Panc1 (cell line): Measurements from ENCODE around the gene SH3D19. TPM values are rescaled to one million over a fixed set of nuclear protein-coding genes. Genes with fewer than 3 reads are reported as not detected.
A peak's percentile ranks its signal among the peaks of the same experiment; 100 is the strongest.

Source experiments
- ATAC-seq: fragments of 200-7000 bp; cut with Tn5 transposase; 2 replicates; pipeline ENCODE4 v1.9.1; 2020; ENCODE audit warnings: mild to moderate bottlenecking, moderate library complexity
- BruUV-seq: library from RNA; stranded (reverse); fragments of 400-500 nt; replicated peaks from 2 replicates; lab custom pipeline; 2021; lab: Mats Ljungman, UMichigan
- CTCF ChIA-PET: fragments of 300-600 bp; sonication (Branson Sonifier 250); formaldehyde crosslinking; loops from one replicate; lab custom pipeline; 2022; ENCODE audit warnings: antibody characterized with exemption; lab: Charles Lee
- POLR2A ChIA-PET: fragments of 300-600 bp; sonication (Branson Sonifier 250); formaldehyde crosslinking; loops from one replicate; lab custom pipeline; 2022; ENCODE audit warnings: antibody characterized with exemption; lab: Charles Lee
- DNase-seq: peaks from one replicate; pipeline ENCODE4 v3.0.0-alpha.2; 2010; ENCODE audit warnings: low read depth, low spot score
- H3K27ac ChIP-seq: 2 replicates; pipeline ENCODE4 v1.5.1; 2011; ENCODE audit warnings: mild to moderate bottlenecking, low read length, inconsistent platforms
- H3K27me3 ChIP-seq: fragments of 200-500 bp; sonication (Bioruptor generic); 2 replicates; pipeline ENCODE4 v1.6.0; 2014; ENCODE audit warnings: low read length, inconsistent platforms; ENCODE audit not compliant: control insufficient read depth, insufficient read depth
- H3K36me3 ChIP-seq: fragments of 200-500 bp; sonication (Bioruptor generic); 2 replicates; pipeline ENCODE4 v1.5.1; 2014; ENCODE audit warnings: inconsistent platforms, mild to moderate bottlenecking, low read length, moderate library complexity; ENCODE audit not compliant: control insufficient read depth, insufficient read depth
- H3K4me1 ChIP-seq: 2 replicates; pipeline ENCODE4 v1.5.1; 2011; ENCODE audit warnings: inconsistent platforms, mild to moderate bottlenecking, low read length, moderate library complexity; ENCODE audit not compliant: control insufficient read depth, insufficient read depth
- H3K4me3 ChIP-seq, 2 experiments: 2 replicates each; pipeline ENCODE4 v1.5.1; 2011 to 2012; ENCODE audit warnings: low read depth in 2 of 2, low read length in 2 of 2, mild to moderate bottlenecking in 2 of 2, inconsistent platforms in 1 of 2, moderate library complexity in 1 of 2
- H3K9me3 ChIP-seq: fragments of 200-500 bp; sonication (Bioruptor generic); 2 replicates; pipeline ENCODE4 v1.5.1; 2014; ENCODE audit warnings: low read depth, mild to moderate bottlenecking, inconsistent platforms, low read length, moderate library complexity; ENCODE audit not compliant: control insufficient read depth, insufficient read depth
- CTCF ChIP-seq: fragments of 450-650 bp; IDR thresholded peaks from 2 replicates; pipeline ENCODE4 v1.5.1; 2017; ENCODE audit warnings: mild to moderate bottlenecking
- POLR2AphosphoS5 ChIP-seq: IDR thresholded peaks from 2 replicates; pipeline ENCODE4 v1.6.1; 2012; ENCODE audit warnings: mild to moderate bottlenecking, low read depth, low read length, moderate library complexity
- REST ChIP-seq, 2 experiments: IDR thresholded peaks; 2 replicates each; pipeline ENCODE4 v1.6.1; 2011 to 2012; ENCODE audit warnings: low read depth in 2 of 2, control low read depth in 1 of 2, low read length in 1 of 2, mild to moderate bottlenecking in 1 of 2, moderate library complexity in 1 of 2; ENCODE audit not compliant: insufficient read depth in 1 of 2
- SIN3A ChIP-seq: IDR thresholded peaks from 2 replicates; pipeline ENCODE4 v1.6.1; 2012; ENCODE audit warnings: low read depth, mild to moderate bottlenecking, low read length, moderate library complexity, borderline replicate concordance; ENCODE audit not compliant: insufficient read depth
- TCF7L2 ChIP-seq: IDR thresholded peaks from 2 replicates; pipeline ENCODE4 v1.6.1; 2011; ENCODE audit warnings: mild to moderate bottlenecking, low read depth, low read length, inconsistent platforms
- in situ Hi-C: cut with HindIII; loops from 2 replicates; pipeline ENCODE4 v1.10.0; 2016; ENCODE audit warnings: low sequenced_read_pairs, low pct_unique_long_range_greater_than_20kb
- intact Hi-C: fragments of 100-400 bp; cut with micrococcal nuclease; formaldehyde crosslinking; loops from one replicate; pipeline ENCODE4 v1.10.0; 2022; ENCODE audit not compliant: unreplicated experiment
- total RNA-seq: library from RNA; stranded (reverse); gene quantifications from one replicate; pipeline ENCODE4 v1.2.1, GENCODE V29; 2021; ENCODE audit not compliant: unreplicated experiment

Gene SH3D19
- total RNA-seq, 1 experiment from 2014 or later: 19.8 TPM

- intact Hi-C loops: no loop called here
- BruUV-seq: no TSS peak
- ATAC-seq (no peak), DNase-seq (no peak)
- Histone ChIP-seq H3K9me3 (no peaks in the 10 kb centered on the region), H3K36me3 (no peaks in the 10 kb centered on the region; the same call in 1 of the 2 replicates), H3K27me3 (no peaks in the 10 kb centered on the region), H3K4me1 (no peaks in the 10 kb centered on the region), H3K4me3 (no peak overlapping the region), H3K27ac (no peak overlapping the region)
- ChIA-PET CTCF (interaction anchor here (0.6 kb wide), 1 partner anchor 9 kb away, joined by 3 read pairs; no protein-coding TSS in a partner anchor), POLR2A (interaction anchor here (0.6 kb wide), 1 partner anchor 60 kb away, joined by 3 read pairs; no protein-coding TSS in a partner anchor)
- in situ Hi-C loops: no loop called here
- TF ChIP-seq SIN3A: no peak
- TF ChIP-seq REST (IDR thresholded peaks at IDR 0.05; ENCODE audit: insufficient read depth in 1 of 2, low read depth in 2 of 2, low read length in 1 of 2): no peak
- no peak for TF ChIP-seq TCF7L2
- TF ChIP-seq POLR2AphosphoS5: no peak
- no peak for TF ChIP-seq CTCF
Measured at GRCh38 chr4:151175754-151176631, 149.4 kb downstream of the SH3D19 start.

GRCh38 chr4:151175233-151175632, 150.2 kb downstream of the SH3D19 start:
- H3K4me3 ChIP-seq: no peak overlapping the region
- in situ Hi-C loops (no loop called here), intact Hi-C loops (no loop called here)
- POLR2A ChIA-PET: no interaction called here
- H3K27ac ChIP-seq: no peak overlapping the region
- ATAC-seq (no peak), DNase-seq (no peak)
- no peaks in the 10 kb centered on the region for H3K4me1 ChIP-seq
- no peaks in the 10 kb centered on the region; the same call in 1 of the 2 replicates for H3K36me3 ChIP-seq
- CTCF ChIA-PET: no interaction called here
- TF ChIP-seq POLR2AphosphoS5: no peak
- TF ChIP-seq SIN3A: no peak
- no peak for TF ChIP-seq CTCF
- TF ChIP-seq REST (IDR thresholded peaks at IDR 0.05; ENCODE audit: insufficient read depth in 1 of 2, low read depth in 2 of 2, low read length in 1 of 2): no peak
- TF ChIP-seq TCF7L2: no peak
- no peaks in the 10 kb centered on the region for H3K9me3 ChIP-seq
- BruUV-seq: TSS peak; percentile 72
- H3K27me3 ChIP-seq: no peaks in the 10 kb centered on the region
